K562 (cell line): ENCODE data around the gene CCDC77. TPM values are rescaled to one million over a fixed set of nuclear protein-coding genes. Genes with fewer than 3 reads are reported as not detected.

Experiments used
- CREBBP ChIP-seq: IDR thresholded peaks from one replicate; pipeline ENCODE4 v1.6.1; 2012; ENCODE audit warnings: low read depth, mild to moderate bottlenecking, control low read depth, inconsistent platforms, low read length
- CXXC5 ChIP-seq: fragments of 250-450 bp; sonication (Bioruptor Pico); IDR thresholded peaks from 2 replicates; pipeline ENCODE4 v1.8.0; 2022; ENCODE audit warnings: inconsistent platforms, mild to moderate bottlenecking, moderate library complexity
- ELF2 ChIP-seq: fragments of 250-450 bp; sonication (Bioruptor Pico); IDR thresholded peaks from 2 replicates; pipeline ENCODE4 v1.5.0; 2021; ENCODE audit warnings: mild to moderate bottlenecking
- ETV1 ChIP-seq: fragments of 450-650 bp; conservative IDR thresholded peaks from 2 replicates; pipeline ENCODE4 v1.6.1; 2016; ENCODE audit warnings: missing genetic modification characterization, control low read depth, low read depth, missing compliant biosample characterization
- GTF2F1 ChIP-seq: IDR thresholded peaks from 2 replicates; pipeline ENCODE4 v1.6.1; 2011; ENCODE audit warnings: low read depth, low read length, improper control_type of control experiment
- KDM1A ChIP-seq, 2 experiments: fragments of 450-650 bp; IDR thresholded peaks; 2 replicates each; pipeline ENCODE4 v1.6.1; 2016; ENCODE audit warnings: mild to moderate bottlenecking in 2 of 2
- NKRF ChIP-seq: fragments of 450-650 bp; IDR thresholded peaks from 2 replicates; pipeline ENCODE4 v1.6.1; 2016; ENCODE audit warnings: borderline replicate concordance
- POLR2A ChIP-seq: fragments of 450-650 bp; conservative IDR thresholded peaks from 2 replicates; pipeline ENCODE4 v1.6.1; 2016
- SAP30 ChIP-seq: fragments of 200-600 bp; sonication (generic); IDR thresholded peaks from 2 replicates; pipeline ENCODE4 v1.6.1; 2012; ENCODE audit warnings: borderline replicate concordance, low read depth, mild to moderate bottlenecking, moderate library complexity, low read length, control low read depth, inconsistent platforms; ENCODE audit not compliant: insufficient read depth, poor library complexity, severe bottlenecking
- TAF1 ChIP-seq: IDR thresholded peaks from 2 replicates; pipeline ENCODE4 v1.6.1; 2011; ENCODE audit warnings: mild to moderate bottlenecking, low read length, moderate library complexity; ENCODE audit not compliant: insufficient read depth, control insufficient read depth, severe bottlenecking; ENCODE audit errors: extremely low read depth
- TCF15 ChIP-seq: fragments of 250-450 bp; sonication (Bioruptor Pico); IDR thresholded peaks from 2 replicates; pipeline ENCODE4 v1.8.0; 2022; ENCODE audit warnings: moderate library complexity, mild to moderate bottlenecking, inconsistent platforms
- ZNF586 ChIP-seq: fragments of 450-650 bp; formaldehyde crosslinking; conservative IDR thresholded peaks from 2 replicates; pipeline ENCODE4 v1.4.0; 2020; ENCODE audit warnings: mild to moderate bottlenecking, moderate library complexity
- ZNF609 ChIP-seq: sonication (generic); formaldehyde crosslinking; IDR thresholded peaks from 2 replicates; pipeline ENCODE4 v1.8.1; 2023; ENCODE audit warnings: missing genetic modification reagents, mild to moderate bottlenecking, borderline replicate concordance
- polyA plus RNA-seq, 8 experiments: library from polyadenylated mRNA; depleted of rRNA in 4 of 8; stranded (reverse) in 5 of 8; unstranded in 3 of 8; fragments of >200 nt; fragmentation: Nextera tagmentation in 2 of 8; fragmentation: Illumina TruSeq in 1 of 8; extraction: Ambion mirVana in 2 of 8; extraction: Trizol in 1 of 8; gene quantifications; 2 replicates each; pipeline versions ENCODE4 v1.2.1 to v1.2.3, GENCODE V29; 2011 to 2014; ENCODE audit warnings: inconsistent platforms in 1 of 8, missing spikeins in 1 of 8
- total RNA-seq, 7 experiments: library from RNA; depleted of rRNA in 6 of 7; stranded (reverse); fragments of >200 nt in 6 of 7; fragmentation: Illumina TruSeq in 2 of 7; extraction: Trizol in 2 of 7; gene quantifications; 2 replicates each; pipeline versions ENCODE4 v1.2.1 to v1.2.3, GENCODE V29; 2011 to 2021; ENCODE audit warnings: low replicate concordance in 1 of 7
- TF ChIP-seq, protein P1 (sequence below): fragments of 450-650 bp; IDR thresholded peaks from 2 replicates; pipeline ENCODE4 v1.6.1; 2016; ENCODE audit warnings: antibody characterized with exemption

The CCDC77 gene
- total and polyA plus RNA-seq, 9 of the 15 experiments (the other 6 are each of a cell fraction or from before 2014, with no cell fraction given), result 10.5 to 26.5 (median 17.8) TPM

DNA sequence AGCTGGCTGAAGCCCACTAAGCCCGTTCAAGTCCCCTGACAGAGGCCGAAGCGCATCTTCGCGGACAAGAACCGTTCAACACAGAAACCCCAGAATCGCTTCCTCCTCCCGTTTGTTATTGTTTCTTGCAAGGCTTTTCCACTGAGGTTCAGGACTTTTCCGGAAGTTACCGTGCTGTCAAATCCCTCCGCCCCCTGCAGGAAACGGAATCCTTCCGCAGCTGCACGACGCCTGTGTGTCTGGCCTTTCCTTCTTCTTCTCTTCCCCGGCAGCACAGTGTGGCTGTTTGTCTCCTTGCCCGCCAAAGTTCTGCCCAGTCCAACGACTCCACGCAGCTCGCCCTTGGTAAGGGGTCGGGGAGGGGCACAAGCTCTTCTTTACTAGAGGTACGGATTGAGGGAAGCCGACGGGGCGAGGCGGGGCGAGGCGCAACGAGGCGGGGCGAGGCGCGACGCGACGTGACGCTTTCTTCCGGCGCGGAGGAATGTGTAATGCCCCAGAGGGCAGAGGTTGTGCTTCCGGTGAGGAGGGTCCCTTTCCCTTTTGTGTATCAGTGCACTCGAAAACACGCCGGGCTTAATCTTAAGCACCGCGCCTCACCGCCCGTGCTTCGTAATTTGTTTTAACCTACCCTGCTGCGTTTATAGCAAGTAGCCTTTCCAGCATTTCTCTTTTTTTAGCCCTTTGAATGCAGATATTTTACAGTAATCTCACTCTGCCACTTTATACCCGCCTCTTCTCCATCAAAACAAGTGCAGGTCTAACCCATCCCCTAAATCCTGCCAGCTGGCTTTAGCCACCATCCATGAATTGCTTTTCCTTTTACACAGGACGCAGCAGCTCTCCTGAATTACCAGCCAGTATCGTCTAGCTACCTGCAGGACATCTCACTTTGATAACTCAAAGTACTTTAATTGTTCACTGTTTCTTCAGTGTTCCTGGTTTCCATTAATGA is 12.0 kb upstream of the CCDC77 start, which contains the start of gene KDM5A (continued):
- no peak for TF ChIP-seq KDM1A (IDR thresholded peaks at IDR 0.05)
- no peak for TF ChIP-seq GTF2F1
- TF ChIP-seq, protein P1, sequence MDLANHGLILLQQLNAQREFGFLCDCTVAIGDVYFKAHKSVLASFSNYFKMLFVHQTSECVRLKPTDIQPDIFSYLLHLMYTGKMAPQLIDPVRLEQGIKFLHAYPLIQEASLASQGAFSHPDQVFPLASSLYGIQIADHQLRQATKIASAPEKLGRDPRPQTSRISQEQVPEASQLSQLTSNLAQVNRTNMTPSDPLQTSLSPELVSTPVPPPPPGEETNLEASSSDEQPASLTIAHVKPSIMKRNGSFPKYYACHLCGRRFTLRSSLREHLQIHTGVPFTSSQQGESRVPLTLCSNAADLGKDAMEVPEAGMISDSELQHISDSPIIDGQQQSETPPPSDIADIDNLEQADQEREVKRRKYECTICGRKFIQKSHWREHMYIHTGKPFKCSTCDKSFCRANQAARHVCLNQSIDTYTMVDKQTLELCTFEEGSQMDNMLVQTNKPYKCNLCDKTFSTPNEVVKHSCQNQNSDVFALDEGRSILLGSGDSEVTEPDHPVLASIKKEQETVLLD, result peak; percentile 57; the same call in 1 of the 2 replicates
- peak; percentile 74 for TF ChIP-seq CXXC5 (CRISPR knock-in tag)
- TF ChIP-seq TCF15 (CRISPR knock-in tag), result no peak
- peak; percentile 61; the same call in 1 of the 2 replicates for TF ChIP-seq ELF2 (CRISPR knock-in tag)
- TF ChIP-seq ETV1 (tag), result peak; percentile 99
- TF ChIP-seq CREBBP, result no peak
- TF ChIP-seq POLR2A, result peak; percentile 73
- peak; percentile 79 for TF ChIP-seq TAF1
- peak; percentile 4 for TF ChIP-seq SAP30
- TF ChIP-seq ZNF586 (CRISPR knock-in tag), result no peak
- TF ChIP-seq NKRF, result peak; percentile 72; the same call in 1 of the 2 replicates
- no peak for TF ChIP-seq ZNF609 (CRISPR knock-in tag)
